ENCODE results near the gene SOX18. TPM values are rescaled to one million over a fixed set of nuclear protein-coding genes. Genes with fewer than 3 reads are reported as not detected.

The SOX18 gene
- total RNA-seq, 2 donors from 2014 or later, result 2.3 to 2.8 TPM

- Mint-ChIP-seq H3K27me3 (ENCODE audit: insufficient read depth) (peaks cover 5% of the 10 kb centered on the region), H3K9me3 (no peaks in the 10 kb centered on the region), H3K4me1 (peaks cover 14% of the 10 kb centered on the region), H3K4me3 (no peak overlapping the region), H3K36me3 (ENCODE audit: low read depth) (no peaks in the 10 kb centered on the region), H3K27ac (no peak overlapping the region)
- WGBS, 2 experiments (ENCODE audit: insufficient coverage in 1 of 2, insufficient read length in 1 of 2), result 89 to 91% methylated on average over 11 to 12 of the region's 12 CpGs
- H3K36me3 ChIP-seq (ENCODE audit: control insufficient read depth, insufficient read depth, low read length), result no peaks in the 10 kb centered on the region
- H3K4me3 ChIP-seq (ENCODE audit: low read length), result no peak overlapping the region
- DNase-seq, result no peak
- no peak for TF ChIP-seq CTCF (conservative IDR thresholded peaks at IDR 0.05)
- H3K27ac ChIP-seq (ENCODE audit: low read depth, low read length), result no peak overlapping the region
- H3K9me3 ChIP-seq (ENCODE audit: control insufficient read depth, low read length), result no peaks in the 10 kb centered on the region
- peaks cover 21% of the 10 kb centered on the region for H3K4me1 ChIP-seq (ENCODE audit: control insufficient read depth, insufficient read depth, low read length)
- H3K27me3 ChIP-seq (ENCODE audit: control insufficient read depth, insufficient read depth, low read length, poor library complexity, severe bottlenecking), result no peaks in the 10 kb centered on the region
- no peak overlapping the region for H3K9ac ChIP-seq (ENCODE audit: extremely low read depth, low read length, poor library complexity, severe bottlenecking)
Observed at GRCh38 chr20:64058536-64058935, 9.1 kb upstream of the SOX18 start.

GRCh38 chr20:64057628-64058498 is 8.4 kb upstream of the SOX18 start:
- H3K4me1 ChIP-seq (ENCODE audit: control insufficient read depth, insufficient read depth, low read length), result peaks cover 24% of the 10 kb centered on the region
- H3K36me3 Mint-ChIP-seq (ENCODE audit: low read depth), result no peaks in the 10 kb centered on the region
- H3K27ac ChIP-seq (ENCODE audit: low read depth, low read length), result no peak overlapping the region
- TF ChIP-seq CTCF (conservative IDR thresholded peaks at IDR 0.05), result peak; percentile 93
- peak; percentile 97 for DNase-seq
- no peak overlapping the region for H3K4me3 Mint-ChIP-seq
- H3K9me3 Mint-ChIP-seq, result no peaks in the 10 kb centered on the region
- no peak overlapping the region for H3K4me3 ChIP-seq (ENCODE audit: low read length)
- H3K27me3 ChIP-seq (ENCODE audit: control insufficient read depth, insufficient read depth, low read length, poor library complexity, severe bottlenecking), result no peaks in the 10 kb centered on the region
- H3K9me3 ChIP-seq (ENCODE audit: control insufficient read depth, low read length), result no peaks in the 10 kb centered on the region
- no peak overlapping the region for H3K9ac ChIP-seq (ENCODE audit: extremely low read depth, low read length, poor library complexity, severe bottlenecking)
- 43 to 53% methylated on average over 22 to 33 of the region's 33 CpGs for WGBS, 2 experiments (ENCODE audit: insufficient coverage in 1 of 2, insufficient read length in 1 of 2)
- peaks cover 19% of the 10 kb centered on the region for H3K4me1 Mint-ChIP-seq
- no peaks in the 10 kb centered on the region for H3K36me3 ChIP-seq (ENCODE audit: control insufficient read depth, insufficient read depth, low read length)
- H3K27me3 Mint-ChIP-seq (ENCODE audit: insufficient read depth), result peaks cover 5% of the 10 kb centered on the region
- no peak overlapping the region for H3K27ac Mint-ChIP-seq

GRCh38 chr20:64056889-64057627 is 7.6 kb upstream of the SOX18 start:
- Mint-ChIP-seq H3K27ac (peak overlapping the region; percentile 58), H3K27me3 (ENCODE audit: insufficient read depth) (peaks cover 5% of the 10 kb centered on the region), H3K4me3 (no peak overlapping the region), H3K36me3 (ENCODE audit: low read depth) (no peaks in the 10 kb centered on the region), H3K9me3 (no peaks in the 10 kb centered on the region), H3K4me1 (peaks cover 19% of the 10 kb centered on the region)
- Histone ChIP-seq H3K4me3 (ENCODE audit: low read length) (no peak overlapping the region), H3K27ac (ENCODE audit: low read depth, low read length) (no peak overlapping the region), H3K4me1 (ENCODE audit: control insufficient read depth, insufficient read depth, low read length) (peaks cover 24% of the 10 kb centered on the region), H3K9me3 (ENCODE audit: control insufficient read depth, low read length) (no peaks in the 10 kb centered on the region), H3K9ac (ENCODE audit: extremely low read depth, low read length, poor library complexity, severe bottlenecking) (no peak overlapping the region), H3K36me3 (ENCODE audit: control insufficient read depth, insufficient read depth, low read length) (no peaks in the 10 kb centered on the region), H3K27me3 (ENCODE audit: control insufficient read depth, insufficient read depth, low read length, poor library complexity, severe bottlenecking) (no peaks in the 10 kb centered on the region)
- peak; percentile 74 for DNase-seq
- 85 to 89% methylated on average over 30 to 39 of the region's 39 CpGs for WGBS, 2 experiments (ENCODE audit: insufficient coverage in 1 of 2, insufficient read length in 1 of 2)
- no peak for TF ChIP-seq CTCF (conservative IDR thresholded peaks at IDR 0.05)
